Activated CD8-positive, alpha-beta memory T cell treated with anti-CD3 and anti-CD28 coated beads, Interleukin-2, amount 50 U/mL, for 24 hours (primary cell): ENCODE data around the gene CBFA2T2.
"Not testable (repeated sequence)": the region's sequence is repeated elsewhere in the genome, so short reads cannot be mapped to it uniquely, and the experiment has no call there.

Experiments
- DNase-seq: peaks from one replicate; pipeline ENCODE4 v3.0.0-alpha.2; 2020; ENCODE audit errors: extremely low read depth

Gene CBFA2T2

GRCh38 chr20:33549229-33549999 is 59.5 kb downstream of the CBFA2T2 start:
- no peak for DNase-seq

GRCh38 chr20:33551778-33552177 is 61.9 kb downstream of the CBFA2T2 start:
- no peak for DNase-seq

- DNase-seq, result no peak
These were observed 62.6 kb downstream of the CBFA2T2 start for GRCh38 chr20:33552519-33552918.

GRCh38 chr20:33553516-33553915 is 63.6 kb downstream of the CBFA2T2 start:
- DNase-seq, result no peak

- DNase-seq, result no peak
These were observed 65.1 kb downstream of the CBFA2T2 start for GRCh38 chr20:33554914-33555420.

- DNase-seq, result no peak
These were observed 65.9 kb downstream of the CBFA2T2 start for GRCh38 chr20:33555755-33556154.

GRCh38 chr20:33556246-33556645 is 66.3 kb downstream of the CBFA2T2 start:
- DNase-seq, result no peak

GRCh38 chr20:33558348-33559144 is 68.7 kb downstream of the CBFA2T2 start:
- no peak for DNase-seq

- DNase-seq, result no peak
These were observed 69.3 kb downstream of the CBFA2T2 start for GRCh38 chr20:33559212-33559611.

GRCh38 chr20:33560026-33560425 is 70.1 kb downstream of the CBFA2T2 start:
- no peak for DNase-seq

GRCh38 chr20:33561053-33561452 is 71.2 kb downstream of the CBFA2T2 start:
- DNase-seq, result not testable (repeated sequence)

GRCh38 chr20:33561692-33562601 is 72.1 kb downstream of the CBFA2T2 start:
- DNase-seq, result no peak

GRCh38 chr20:33563788-33564187 is 73.9 kb downstream of the CBFA2T2 start:
- no peak for DNase-seq

- no peak for DNase-seq
These were observed 77.1 kb downstream of the CBFA2T2 start for GRCh38 chr20:33566781-33567603.

GRCh38 chr20:33567949-33568348 is 78.1 kb downstream of the CBFA2T2 start:
- DNase-seq, result no peak

- DNase-seq, result no peak
These were observed 78.5 kb downstream of the CBFA2T2 start for GRCh38 chr20:33568378-33568777.

- DNase-seq, result no peak
These were observed 79.2 kb downstream of the CBFA2T2 start for GRCh38 chr20:33568868-33569801.

- no peak for DNase-seq
These were observed 80.0 kb downstream of the CBFA2T2 start for GRCh38 chr20:33569802-33570391.

GRCh38 chr20:33570743-33571142 is 80.8 kb downstream of the CBFA2T2 start:
- no peak for DNase-seq
